HG03064 (cell line): ENCODE data around the gene CHFR.
"Not testable (repeated sequence)": the region's sequence is repeated elsewhere in the genome, so short reads cannot be mapped to it uniquely, and the experiment has no call there.

ENCODE experiments used
- ATAC-seq: cut with Tn5 transposase; IDR thresholded peaks from one replicate; pipeline ENCODE4 v1.9.1; 2021; ENCODE audit warnings: low read depth; ENCODE audit not compliant: unreplicated experiment

Gene CHFR

GRCh38 chr12:132818562-132818961, 68.8 kb downstream of the CHFR start:
- no peak for ATAC-seq

- ATAC-seq = no peak
Measured at GRCh38 chr12:132814232-132814631, 73.2 kb downstream of the CHFR start.

GRCh38 chr12:132813443-132813842, 74.0 kb downstream of the CHFR start:
- no peak for ATAC-seq

- ATAC-seq = no peak
Measured at GRCh38 chr12:132812631-132813305, 74.6 kb downstream of the CHFR start.

- ATAC-seq = not testable (repeated sequence)
Measured at GRCh38 chr12:132809391-132809790, 78.0 kb downstream of the CHFR start.

GRCh38 chr12:132807295-132808092, 79.9 kb downstream of the CHFR start:
- ATAC-seq = no peak

- no peak for ATAC-seq
Measured at GRCh38 chr12:132806857-132807256, 80.5 kb downstream of the CHFR start.

GRCh38 chr12:132804426-132804861, 83.0 kb downstream of the CHFR start:
- ATAC-seq = no peak

GRCh38 chr12:132803888-132804287, 83.5 kb downstream of the CHFR start:
- no peak for ATAC-seq

GRCh38 chr12:132803125-132803524, 84.3 kb downstream of the CHFR start:
- no peak for ATAC-seq

GRCh38 chr12:132801741-132802140, 85.7 kb downstream of the CHFR start:
- no peak for ATAC-seq

- no peak for ATAC-seq
Measured at GRCh38 chr12:132798836-132799235, 88.6 kb downstream of the CHFR start.

- no peak for ATAC-seq
Measured at GRCh38 chr12:132797820-132798570, 89.4 kb downstream of the CHFR start.

GRCh38 chr12:132795847-132796246, 91.6 kb downstream of the CHFR start:
- no peak for ATAC-seq

- not testable (repeated sequence) for ATAC-seq
Measured at GRCh38 chr12:132791940-132792339, 95.5 kb downstream of the CHFR start.

- ATAC-seq = no peak
Measured at GRCh38 chr12:132789099-132789471, 98.3 kb downstream of the CHFR start.

GRCh38 chr12:132788375-132789098, 98.9 kb downstream of the CHFR start:
- no peak for ATAC-seq

- no peak for ATAC-seq
Measured at GRCh38 chr12:132787877-132788276, 99.5 kb downstream of the CHFR start.

GRCh38 chr12:132786192-132786591, 101.2 kb downstream of the CHFR start:
- ATAC-seq = no peak

GRCh38 chr12:132784580-132784979, 102.8 kb downstream of the CHFR start:
- no peak for ATAC-seq
